H7 (cell line): ENCODE data around the gene TTL. TPM values are rescaled to one million over a fixed set of nuclear protein-coding genes. Genes with fewer than 3 reads are reported as not detected.
"Not testable (repeated sequence)": the region's sequence is repeated elsewhere in the genome, so short reads cannot be mapped to it uniquely, and the experiment has no call there.

Source experiments
- DNase-seq: peaks from one replicate; pipeline ENCODE4 v3.0.0; 2012
- H3K27me3 ChIP-seq: 2 replicates; pipeline ENCODE4 v1.6.0; 2011; ENCODE audit warnings: mild to moderate bottlenecking, low read length; ENCODE audit not compliant: control insufficient read depth, insufficient read depth
- H3K36me3 ChIP-seq: replicated peaks from 2 replicates; pipeline ENCODE4 v1.5.1; 2011; ENCODE audit warnings: low read length; ENCODE audit not compliant: control insufficient read depth, insufficient read depth
- H3K4me3 ChIP-seq: 2 replicates; pipeline ENCODE4 v1.5.1; 2011; ENCODE audit warnings: low read depth, mild to moderate bottlenecking, control low read depth, low read length, moderate library complexity; ENCODE audit not compliant: insufficient read depth
- total RNA-seq: library from RNA; depleted of rRNA; stranded (reverse); fragments of >200 nt; shearing (Covaris generic); gene quantifications from 2 replicates; pipeline ENCODE4 v1.2.3, GENCODE V29; 2014

The TTL gene
- total RNA-seq, 1 experiment from 2014 or later = 49.6 TPM

DNA sequence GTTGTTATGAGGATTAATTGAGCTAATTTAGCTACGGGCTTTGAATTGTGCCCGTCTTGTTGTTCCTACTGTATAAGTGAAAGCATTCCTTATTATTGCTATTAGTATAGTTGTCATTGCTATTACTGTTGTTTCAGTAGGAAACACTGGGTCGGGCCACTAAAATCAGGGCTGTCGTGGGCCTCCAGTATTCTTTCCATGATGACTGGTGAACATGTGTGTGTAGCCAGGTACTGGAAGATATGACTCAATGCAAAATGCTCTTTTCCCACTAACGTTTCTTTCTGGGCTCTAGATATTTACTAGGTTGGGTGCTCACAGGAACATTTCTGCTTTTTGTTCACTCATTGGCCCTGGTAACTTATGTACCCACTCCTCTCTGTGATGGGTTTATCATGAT is 4.9 kb downstream of the TTL start:
- H3K27me3 ChIP-seq = peaks cover 5% of the 10 kb centered on the region
- DNase-seq = no peak
- H3K36me3 ChIP-seq = no peaks in the 10 kb centered on the region; the same call in 1 of the 2 replicates
- H3K4me3 ChIP-seq = no peak overlapping the region

DNA sequence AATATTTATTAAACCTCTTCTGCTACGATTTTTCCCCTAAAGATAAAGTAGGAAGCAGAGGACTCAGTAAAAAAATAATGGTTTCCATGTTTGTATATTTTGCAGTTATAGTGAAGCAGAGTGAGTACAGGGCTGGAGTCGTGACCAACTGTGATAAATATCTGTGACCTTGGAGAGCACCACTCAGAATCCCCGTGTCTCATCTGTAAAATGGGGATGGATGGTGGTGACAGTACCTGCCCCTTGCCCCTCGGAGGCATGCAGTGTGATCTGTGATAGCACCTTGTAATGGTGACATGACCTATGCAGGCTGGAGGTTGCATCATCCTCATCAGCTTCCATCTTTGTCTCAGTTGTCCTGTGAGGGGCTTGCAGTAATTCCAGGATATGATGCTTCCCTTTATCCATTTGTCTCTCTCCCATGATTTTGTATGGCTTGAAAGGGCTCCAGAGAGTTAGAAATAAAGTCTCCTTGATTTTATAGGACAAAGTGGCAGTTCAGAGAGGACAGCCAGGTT is 5.5 kb downstream of the TTL start:
- no peak for DNase-seq
- no peak overlapping the region for H3K4me3 ChIP-seq
- H3K27me3 ChIP-seq = peaks cover 5% of the 10 kb centered on the region
- no peaks in the 10 kb centered on the region; the same call in 1 of the 2 replicates for H3K36me3 ChIP-seq

DNA sequence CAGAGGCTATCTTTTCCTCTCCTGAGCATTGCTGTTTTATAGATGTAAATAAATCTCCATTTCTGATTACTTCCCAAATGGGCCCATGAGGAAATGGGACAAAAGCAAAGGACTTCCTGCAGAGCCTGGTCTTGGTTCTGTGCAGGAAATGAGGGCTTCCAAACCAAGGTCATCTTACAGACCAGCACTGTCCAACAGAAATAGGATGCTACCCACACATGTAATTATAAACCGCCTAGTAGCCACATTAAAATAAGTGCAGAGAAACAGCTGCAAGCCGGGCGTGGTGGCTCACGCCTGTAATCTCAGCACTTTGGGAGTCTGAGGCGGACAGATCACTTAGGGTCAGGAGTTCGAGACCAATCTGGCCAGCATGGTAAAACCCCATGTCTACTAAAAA is 6.2 kb downstream of the TTL start:
- no peaks in the 10 kb centered on the region; the same call in 1 of the 2 replicates for H3K36me3 ChIP-seq
- H3K27me3 ChIP-seq = peaks cover 2% of the 10 kb centered on the region; the same call in 1 of the 2 replicates
- H3K4me3 ChIP-seq = no peak overlapping the region
- DNase-seq = no peak

- Histone ChIP-seq H3K36me3 (peaks cover 5% of the 10 kb centered on the region), H3K4me3 (no peak overlapping the region), H3K27me3 (no peaks in the 10 kb centered on the region)
- no peak for DNase-seq
Measured at GRCh38 chr2:112491946-112492345, 10.0 kb downstream of the TTL start.

DNA sequence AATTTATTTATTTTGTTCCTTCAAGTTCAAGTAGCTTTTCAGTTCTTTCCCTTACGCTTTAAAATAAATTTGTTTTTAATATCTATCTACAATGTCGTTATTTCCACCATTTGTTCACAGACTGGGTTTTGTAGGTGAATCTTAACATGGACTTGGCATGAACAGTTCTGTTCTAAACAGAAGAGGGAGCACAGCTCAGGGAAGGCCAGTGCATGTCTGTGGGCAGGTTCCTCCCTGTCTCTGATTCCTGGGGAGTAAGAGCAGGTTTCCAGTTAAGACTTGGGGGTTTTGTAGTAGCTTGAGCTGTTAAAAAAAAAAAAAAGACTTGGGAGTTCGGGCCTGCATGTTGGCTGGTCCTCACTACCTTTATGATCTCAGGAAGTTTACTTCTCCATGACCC is 11.1 kb downstream of the TTL start:
- Histone ChIP-seq H3K4me3 (no peak overlapping the region), H3K36me3 (peaks cover 5% of the 10 kb centered on the region), H3K27me3 (no peaks in the 10 kb centered on the region)
- peak; percentile 42 for DNase-seq

DNA sequence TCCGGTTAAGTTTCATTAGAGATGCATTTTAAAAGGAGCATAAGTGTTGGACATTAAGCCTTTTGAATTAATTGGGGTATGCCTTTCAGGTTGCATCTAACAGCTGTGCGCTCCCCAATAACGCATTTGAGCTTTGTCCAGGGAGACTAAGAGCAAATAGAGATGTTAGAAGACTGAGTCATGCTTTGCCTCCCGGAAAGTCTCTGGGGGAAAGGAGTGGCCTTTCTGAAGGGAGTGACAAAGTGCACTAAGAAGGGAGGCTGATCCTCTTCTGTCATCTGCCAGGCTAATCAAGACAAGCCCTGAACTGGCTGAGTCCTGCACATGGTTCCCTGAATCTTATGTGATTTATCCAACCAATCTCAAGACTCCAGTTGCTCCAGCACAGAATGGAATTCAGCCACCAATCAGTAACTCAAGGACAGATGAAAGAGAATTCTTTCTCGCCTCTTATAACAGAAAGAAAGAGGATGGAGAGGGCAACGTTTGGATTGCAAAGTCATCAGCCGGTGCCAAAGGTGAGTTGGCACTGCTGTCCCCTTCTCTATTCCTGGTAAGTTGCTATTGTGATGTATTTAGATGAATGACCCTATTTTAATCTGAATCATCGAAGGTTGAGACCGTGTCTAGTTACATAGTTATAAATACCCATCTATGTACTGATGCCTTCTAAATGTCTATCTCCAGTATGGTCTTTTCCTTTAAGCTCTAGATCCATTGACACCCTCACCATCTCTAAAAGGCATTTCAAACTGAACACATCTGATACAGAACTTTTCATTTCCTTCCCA is 12.1 kb downstream of the TTL start:
- H3K36me3 ChIP-seq = peaks cover 5% of the 10 kb centered on the region
- DNase-seq = no peak
- H3K27me3 ChIP-seq = no peaks in the 10 kb centered on the region
- H3K4me3 ChIP-seq = no peak overlapping the region

DNA sequence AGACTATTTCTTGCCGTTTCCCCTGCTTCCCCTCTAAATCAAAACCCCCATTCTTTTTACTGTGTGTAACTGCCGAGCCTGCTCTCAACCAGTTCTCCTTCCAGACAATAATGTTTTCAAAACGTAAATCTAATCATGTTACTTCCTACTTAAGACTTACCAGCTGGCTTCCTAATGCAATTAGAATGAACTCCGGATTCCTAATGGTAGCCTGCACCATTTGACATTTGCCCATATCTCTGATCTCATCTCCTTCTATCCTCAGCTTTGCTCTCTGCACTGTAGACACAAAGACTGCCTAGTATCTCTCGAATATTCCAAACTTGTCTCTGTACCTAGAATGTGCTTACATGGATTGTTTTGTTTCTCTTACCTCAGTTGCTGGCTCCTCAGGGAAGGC is 12.9 kb downstream of the TTL start:
- no peak for DNase-seq
- Histone ChIP-seq H3K4me3 (no peak overlapping the region), H3K27me3 (no peaks in the 10 kb centered on the region), H3K36me3 (peaks cover 5% of the 10 kb centered on the region)

- not testable (repeated sequence) for DNase-seq, H3K4me3 ChIP-seq, H3K27me3 ChIP-seq, H3K36me3 ChIP-seq
Measured at GRCh38 chr2:112495878-112496277, 13.9 kb downstream of the TTL start.

DNA sequence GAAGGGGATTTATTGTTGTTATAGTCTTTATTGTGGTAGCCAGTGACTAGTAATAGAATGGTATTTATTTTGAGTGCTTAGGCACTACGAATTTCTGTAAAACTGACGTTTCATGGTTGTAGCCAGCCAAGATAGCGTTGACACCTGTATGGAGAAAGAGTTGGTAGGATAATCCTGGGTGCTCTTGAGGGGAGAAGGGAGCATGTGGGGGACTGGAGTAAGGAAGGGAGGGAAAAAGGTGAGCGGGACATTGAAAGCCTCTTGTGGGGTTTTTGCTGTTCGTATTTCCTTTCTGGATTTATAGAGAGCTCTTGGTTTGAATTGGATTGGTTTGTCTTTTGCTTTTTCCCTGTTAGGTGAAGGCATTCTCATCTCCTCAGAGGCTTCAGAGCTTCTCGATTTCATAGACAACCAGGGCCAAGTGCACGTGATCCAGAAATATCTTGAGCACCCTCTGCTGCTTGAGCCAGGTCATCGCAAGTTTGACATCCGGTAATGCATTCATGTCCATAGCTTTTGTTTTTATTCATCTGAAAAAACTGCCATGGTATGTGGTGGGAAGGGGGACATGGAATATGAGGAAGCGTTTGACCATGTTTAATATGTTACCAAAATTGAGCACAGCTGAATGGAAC is 19.0 kb downstream of the TTL start:
- not testable (repeated sequence) for H3K4me3 ChIP-seq, H3K27me3 ChIP-seq, DNase-seq, H3K36me3 ChIP-seq

DNA sequence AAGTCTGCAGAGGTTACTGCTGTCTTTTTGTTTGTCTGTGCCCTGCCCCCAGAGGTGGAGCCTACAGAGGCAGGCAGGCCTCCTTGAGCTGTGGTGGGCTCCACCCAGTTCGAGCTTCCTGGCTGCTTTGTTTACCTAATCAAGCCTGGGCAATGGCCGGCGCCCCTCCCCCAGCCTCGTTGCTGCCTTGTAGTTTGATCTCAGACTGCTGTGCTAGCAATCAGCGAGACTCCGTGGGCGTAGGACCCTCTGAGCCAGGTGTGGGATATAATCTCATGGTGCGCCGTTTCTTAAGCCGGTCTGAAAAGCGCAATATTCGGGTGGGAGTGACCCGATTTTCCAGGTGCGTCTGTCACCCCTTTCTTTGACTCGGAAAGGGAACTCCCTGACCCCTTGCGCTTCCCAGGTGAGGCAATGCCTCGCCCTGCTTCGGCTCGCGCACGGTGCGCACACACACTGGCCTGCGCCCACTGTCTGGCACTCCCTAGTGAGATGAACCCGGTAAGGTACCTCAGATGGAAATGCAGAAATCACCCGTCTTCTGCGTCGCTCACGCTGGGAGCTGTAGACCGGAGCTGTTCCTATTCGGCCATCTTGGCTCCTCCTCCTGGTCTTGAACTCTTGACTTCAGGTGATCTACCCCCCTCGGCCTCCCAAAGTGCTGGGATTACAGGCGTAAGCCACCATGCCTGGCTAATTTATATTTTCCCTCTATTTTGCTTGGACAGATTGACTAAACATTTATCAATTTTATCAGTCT is 27.5 kb downstream of the TTL start:
- peak overlapping the region; percentile 17; the same call in 1 of the 2 replicates for H3K4me3 ChIP-seq
- not testable (repeated sequence) for DNase-seq

GRCh38 chr2:112516801-112517200 is 34.8 kb downstream of the TTL start:
- Histone ChIP-seq H3K4me3 (no peak overlapping the region), H3K27me3 (no peaks in the 10 kb centered on the region), H3K36me3 (peaks cover 7% of the 10 kb centered on the region)
- DNase-seq = no peak

More for the DNA sequence above, 27.5 kb downstream of the TTL start:
- H3K36me3 ChIP-seq, H3K27me3 ChIP-seq: not testable (repeated sequence)

GRCh38 chr2:112518807-112519206 is 36.9 kb downstream of the TTL start:
- no peak overlapping the region for H3K4me3 ChIP-seq
- no peaks in the 10 kb centered on the region for H3K27me3 ChIP-seq
- DNase-seq = no peak
- peaks cover 13% of the 10 kb centered on the region for H3K36me3 ChIP-seq

GRCh38 chr2:112519506-112519905 is 37.5 kb downstream of the TTL start:
- H3K4me3 ChIP-seq = no peak overlapping the region
- H3K27me3 ChIP-seq = no peaks in the 10 kb centered on the region
- peaks cover 13% of the 10 kb centered on the region for H3K36me3 ChIP-seq
- no peak for DNase-seq

DNA sequence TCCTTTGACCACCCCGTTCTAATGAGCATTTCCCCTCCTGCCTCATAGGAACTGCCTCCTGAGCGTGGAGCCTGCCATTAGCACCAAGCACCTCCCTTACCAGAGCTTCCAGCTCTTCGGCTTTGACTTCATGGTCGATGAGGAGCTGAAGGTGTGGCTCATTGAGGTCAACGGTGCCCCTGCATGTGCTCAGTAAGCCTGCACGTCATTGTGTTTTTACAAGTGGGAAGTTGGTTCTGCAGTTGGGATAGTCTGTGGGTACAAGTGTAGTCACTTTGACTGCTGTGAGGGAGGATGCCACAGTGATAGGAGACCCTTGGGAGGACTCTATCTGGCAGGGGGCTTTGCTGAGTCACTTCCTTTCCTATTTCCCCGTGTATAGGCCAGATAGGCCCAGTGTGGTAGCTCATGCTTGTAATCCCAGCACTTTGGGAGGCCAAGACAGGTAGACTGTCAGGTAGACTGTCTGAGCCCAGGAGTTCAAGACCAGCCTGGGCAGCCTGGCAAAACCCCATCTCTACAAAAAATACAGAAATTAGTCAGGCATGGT is 38.4 kb downstream of the TTL start:
- DNase-seq = no peak
- H3K27me3 ChIP-seq = no peaks in the 10 kb centered on the region
- no peak overlapping the region for H3K4me3 ChIP-seq
- H3K36me3 ChIP-seq = peaks cover 13% of the 10 kb centered on the region
